Thymus (tissue), 11 donors: ENCODE measurements around the gene NFAT5. TPM values are rescaled to one million over a fixed set of nuclear protein-coding genes. Genes with fewer than 3 reads are reported as not detected.

ENCODE experiments used
- DNase-seq, 9 donors: peaks; one replicate each; pipeline ENCODE4 v3.0.0-alpha.2; 2013; ENCODE audit warnings: low spot score in 9 of 9, low read depth in 6 of 9, missing footprints in 1 of 9
- H3K27ac ChIP-seq, 2 donors: one replicate each; pipeline ENCODE4 v1.5.1; 2013; ENCODE audit warnings: control low read depth in 1 of 2, low read depth in 1 of 2, low read length in 1 of 2, mild to moderate bottlenecking in 1 of 2, moderate library complexity in 1 of 2
- H3K27me3 ChIP-seq, 2 donors: one replicate each; pipeline ENCODE4 v1.5.1; 2013; ENCODE audit warnings: low read length in 1 of 2; ENCODE audit not compliant: control insufficient read depth in 2 of 2, insufficient read depth in 1 of 2
- H3K36me3 ChIP-seq, 2 donors: one replicate each; pipeline ENCODE4 v1.5.1; 2013; ENCODE audit warnings: low read length in 1 of 2, mild to moderate bottlenecking in 1 of 2, moderate library complexity in 1 of 2; ENCODE audit not compliant: control insufficient read depth in 2 of 2, insufficient read depth in 2 of 2
- H3K4me1 ChIP-seq, 2 donors: one replicate each; pipeline ENCODE4 v1.5.1; 2013; ENCODE audit warnings: low read length in 2 of 2; ENCODE audit not compliant: control insufficient read depth in 2 of 2, insufficient read depth in 2 of 2
- H3K4me3 ChIP-seq, 2 donors: one replicate each; pipeline ENCODE4 v1.5.1; 2013; ENCODE audit warnings: low read length in 2 of 2, control low read depth in 1 of 2, mild to moderate bottlenecking in 1 of 2
- H3K9me3 ChIP-seq, 2 donors: one replicate each; pipeline ENCODE4 v1.5.1; 2013; ENCODE audit warnings: low read length in 1 of 2, mild to moderate bottlenecking in 1 of 2; ENCODE audit not compliant: control insufficient read depth in 2 of 2, insufficient read depth in 1 of 2
- WGBS: extraction: QIAGEN DNeasy Blood & Tissue Kit; methylation state at CpG from one replicate; pipeline ENCODE4 v1.1.7; 2013; 5-methylcytosine and 5-hydroxymethylcytosine counted together
- polyA plus RNA-seq: library from polyadenylated mRNA; stranded (reverse); fragments of 200-250 nt; gene quantifications from one replicate; pipeline ENCODE4 v1.2.3, GENCODE V29; 2013
- total RNA-seq: library from RNA; stranded (reverse); fragments of 120-200 nt; gene quantifications from one replicate; pipeline ENCODE4 v1.2.4, GENCODE V29; 2013
- donor health status: healthy.

NFAT5 gene
- total and polyA plus RNA-seq, 2 donors: 4.5 to 8.9 TPM

DNA sequence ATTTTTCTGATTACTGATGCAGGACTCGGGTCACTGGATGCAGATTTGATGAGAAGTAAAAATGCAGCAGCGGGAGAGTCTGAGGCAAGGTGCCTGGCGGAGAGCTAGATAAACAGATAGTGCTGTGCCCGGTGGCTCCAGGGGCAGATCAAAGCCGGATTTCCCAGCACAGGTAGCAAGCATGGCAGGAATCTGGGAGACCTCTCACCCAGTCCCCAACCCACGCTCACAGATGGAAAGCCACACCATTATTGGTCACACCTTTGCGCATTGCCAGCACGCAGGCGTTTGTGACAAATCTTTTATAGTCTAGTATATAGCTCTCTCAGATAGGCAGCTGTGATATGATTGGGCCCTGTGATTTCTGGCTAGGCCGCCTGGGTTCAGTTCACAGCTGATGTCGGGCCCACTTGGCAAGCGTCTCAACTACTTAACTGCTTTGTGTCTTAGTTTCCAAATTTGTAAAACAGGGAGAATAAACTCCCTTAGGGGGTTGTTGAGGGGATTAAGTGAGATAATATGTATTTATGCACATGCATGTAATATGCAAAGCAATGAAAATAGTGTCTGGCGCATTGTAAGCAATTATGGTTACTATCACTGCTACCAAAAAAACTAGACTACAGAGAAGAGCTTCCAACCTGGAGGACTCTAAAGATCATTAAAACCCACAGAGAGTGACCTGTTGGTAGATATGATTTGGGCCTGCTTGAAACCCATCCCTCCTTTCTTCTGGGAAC is 42.0 kb upstream of the NFAT5 start:
- H3K27me3 ChIP-seq: no peaks in the 10 kb centered on the region
- no peak overlapping the region for H3K4me3 ChIP-seq
- WGBS: 98% methylated on average over 13 of the region's 13 CpGs
- H3K4me1 ChIP-seq: peaks cover 0 to 3% of the 10 kb centered on the region in 2 donors
- peaks cover 0 to 1% of the 10 kb centered on the region in 2 donors for H3K9me3 ChIP-seq
- H3K27ac ChIP-seq: no peak overlapping the region
- no peak for DNase-seq
- no peaks in the 10 kb centered on the region for H3K36me3 ChIP-seq

DNA sequence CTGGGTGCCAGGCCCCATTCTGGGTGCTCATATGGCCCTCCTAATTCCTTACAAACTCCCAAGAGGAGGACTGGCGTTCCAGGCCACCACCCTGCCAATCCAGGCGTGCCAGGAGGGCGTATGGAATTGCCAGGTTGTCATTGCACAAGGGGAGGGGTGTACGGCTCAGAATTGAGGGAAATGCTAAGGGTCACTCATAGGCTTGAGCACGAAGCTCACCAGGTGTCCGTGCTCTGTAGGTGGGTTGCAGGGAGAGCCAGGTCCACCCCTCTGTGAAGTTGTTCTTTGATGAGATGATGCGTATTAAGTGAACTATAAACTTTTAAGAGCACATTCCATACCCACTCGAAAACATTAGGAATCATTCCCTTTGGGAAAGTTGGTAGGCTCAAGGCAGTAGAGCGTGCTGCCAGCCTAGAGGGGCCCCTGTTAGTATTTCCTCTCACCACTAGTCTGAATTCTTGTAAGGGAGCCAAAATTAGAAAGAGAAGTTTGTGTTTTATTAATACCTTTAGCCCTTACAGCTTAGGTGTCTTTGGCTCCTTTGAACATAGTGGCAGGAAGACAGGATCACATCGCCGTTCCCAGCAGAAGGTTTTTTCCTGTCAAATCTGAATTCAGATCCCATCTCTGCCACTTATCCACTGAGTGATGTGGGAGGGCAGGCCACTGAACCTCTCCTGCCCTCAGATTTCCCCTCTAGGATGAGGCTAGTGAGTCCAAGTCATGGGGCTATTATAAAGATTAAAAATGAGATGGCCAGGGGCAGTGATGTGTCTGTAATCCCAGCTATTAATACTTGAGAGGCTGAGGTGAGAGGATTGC is 38.7 kb upstream of the NFAT5 start:
- no peak overlapping the region for H3K4me3 ChIP-seq
- peaks cover 0 to 3% of the 10 kb centered on the region in 2 donors for H3K4me1 ChIP-seq
- no peak overlapping the region for H3K27ac ChIP-seq
- no peak for DNase-seq
- WGBS: 96% methylated on average over 11 of the region's 11 CpGs
- H3K27me3 ChIP-seq: no peaks in the 10 kb centered on the region
- H3K36me3 ChIP-seq: no peaks in the 10 kb centered on the region
- peaks cover 0 to 1% of the 10 kb centered on the region in 2 donors for H3K9me3 ChIP-seq

DNA sequence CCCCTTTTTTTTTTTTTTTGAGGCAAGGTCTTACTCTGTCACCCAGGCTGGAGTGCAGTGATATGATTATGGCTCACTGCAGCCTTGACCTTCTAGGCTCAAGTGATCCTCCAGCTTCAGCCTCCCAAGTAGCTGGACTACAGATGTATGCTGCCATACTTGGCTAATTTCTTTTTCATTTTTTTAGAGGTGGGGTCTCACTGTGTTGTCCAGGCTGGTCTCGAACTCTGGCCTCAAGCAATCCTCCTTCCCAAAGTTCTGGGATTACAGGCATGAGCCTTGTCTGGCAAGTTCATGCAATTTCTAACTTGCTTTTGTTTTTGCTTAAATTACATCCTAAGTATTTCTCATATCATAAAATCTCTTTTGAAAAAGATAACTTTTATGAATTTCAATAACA is 33.8 kb upstream of the NFAT5 start:
- Histone ChIP-seq H3K27me3 (no peaks in the 10 kb centered on the region), H3K4me3 (no peak overlapping the region), H3K9me3 (no peaks in the 10 kb centered on the region), H3K27ac (no peak overlapping the region), H3K4me1 (peaks cover 0 to 3% of the 10 kb centered on the region in 2 donors), H3K36me3 (no peaks in the 10 kb centered on the region)
- DNase-seq: no peak
- WGBS: 89% methylated on average over 1 of the region's 1 CpG

DNA sequence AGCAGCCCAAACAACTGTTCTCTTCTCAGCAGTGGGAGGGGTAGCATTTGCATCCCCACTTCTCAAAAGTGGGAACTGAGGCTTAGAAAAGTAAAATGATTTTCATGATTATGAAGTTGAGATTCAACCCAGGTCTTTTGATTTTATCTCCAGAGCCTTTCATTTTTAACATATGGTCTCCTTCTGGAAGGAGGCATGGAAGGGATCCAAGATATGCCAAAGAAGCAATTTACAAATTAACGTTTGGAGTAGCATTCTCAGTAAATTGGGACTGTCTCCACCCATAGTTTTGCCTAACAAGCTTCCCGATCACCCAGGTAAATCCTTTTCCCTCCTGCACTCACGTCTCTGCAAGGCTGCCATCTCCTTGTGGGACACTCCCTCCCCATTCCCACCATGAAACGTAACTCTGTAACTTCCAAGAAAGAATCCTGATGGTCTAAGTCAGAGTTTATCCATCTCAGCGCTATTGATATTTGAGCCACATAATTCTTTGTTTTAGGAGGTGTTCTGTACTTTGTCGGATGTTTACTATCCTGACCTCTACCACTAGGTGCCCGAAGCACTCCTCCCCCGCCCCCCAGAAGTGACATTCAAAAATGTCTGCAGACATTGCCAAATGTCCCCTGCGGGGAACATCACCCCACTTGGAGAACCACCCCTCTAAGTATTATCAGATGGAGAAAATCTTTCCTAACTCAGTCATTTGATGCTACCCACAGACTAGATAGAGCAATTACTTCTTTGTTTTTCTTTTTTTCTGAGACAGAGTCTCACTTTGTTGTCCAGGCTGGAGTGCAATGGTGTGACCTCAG is 32.9 kb upstream of the NFAT5 start:
- DNase-seq: no peak
- H3K27ac ChIP-seq: no peak overlapping the region
- 91% methylated on average over 8 of the region's 9 CpGs for WGBS
- no peaks in the 10 kb centered on the region for H3K27me3 ChIP-seq
- H3K9me3 ChIP-seq: no peaks in the 10 kb centered on the region
- H3K4me3 ChIP-seq: no peak overlapping the region
- H3K36me3 ChIP-seq: no peaks in the 10 kb centered on the region
- peaks cover 0 to 3% of the 10 kb centered on the region in 2 donors for H3K4me1 ChIP-seq

DNA sequence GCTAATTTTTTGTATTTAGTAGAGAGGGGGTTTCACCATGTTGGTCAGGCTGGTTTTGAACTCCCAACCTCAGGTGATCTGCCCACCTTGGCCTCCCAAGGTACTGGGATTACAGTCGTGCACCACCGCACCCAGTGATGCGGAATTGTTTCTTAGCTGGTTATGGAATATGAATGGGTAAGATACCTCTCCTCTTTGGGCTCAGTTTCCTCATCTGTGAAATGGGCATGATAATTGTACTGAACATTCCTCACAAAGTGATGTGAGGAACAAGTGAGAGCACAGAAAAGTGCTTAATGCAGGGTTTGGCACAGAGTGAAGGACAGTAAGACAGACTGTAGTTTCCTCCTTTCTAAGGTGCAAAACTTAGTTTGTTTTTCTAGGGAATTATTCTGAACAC is 31.0 kb upstream of the NFAT5 start:
- WGBS: 98% methylated on average over 3 of the region's 3 CpGs
- DNase-seq: no peak
- no peaks in the 10 kb centered on the region for H3K9me3 ChIP-seq
- H3K27me3 ChIP-seq: no peaks in the 10 kb centered on the region
- no peak overlapping the region for H3K27ac ChIP-seq
- no peak overlapping the region for H3K4me3 ChIP-seq
- peaks cover 0 to 3% of the 10 kb centered on the region in 2 donors for H3K4me1 ChIP-seq
- no peaks in the 10 kb centered on the region for H3K36me3 ChIP-seq

DNA sequence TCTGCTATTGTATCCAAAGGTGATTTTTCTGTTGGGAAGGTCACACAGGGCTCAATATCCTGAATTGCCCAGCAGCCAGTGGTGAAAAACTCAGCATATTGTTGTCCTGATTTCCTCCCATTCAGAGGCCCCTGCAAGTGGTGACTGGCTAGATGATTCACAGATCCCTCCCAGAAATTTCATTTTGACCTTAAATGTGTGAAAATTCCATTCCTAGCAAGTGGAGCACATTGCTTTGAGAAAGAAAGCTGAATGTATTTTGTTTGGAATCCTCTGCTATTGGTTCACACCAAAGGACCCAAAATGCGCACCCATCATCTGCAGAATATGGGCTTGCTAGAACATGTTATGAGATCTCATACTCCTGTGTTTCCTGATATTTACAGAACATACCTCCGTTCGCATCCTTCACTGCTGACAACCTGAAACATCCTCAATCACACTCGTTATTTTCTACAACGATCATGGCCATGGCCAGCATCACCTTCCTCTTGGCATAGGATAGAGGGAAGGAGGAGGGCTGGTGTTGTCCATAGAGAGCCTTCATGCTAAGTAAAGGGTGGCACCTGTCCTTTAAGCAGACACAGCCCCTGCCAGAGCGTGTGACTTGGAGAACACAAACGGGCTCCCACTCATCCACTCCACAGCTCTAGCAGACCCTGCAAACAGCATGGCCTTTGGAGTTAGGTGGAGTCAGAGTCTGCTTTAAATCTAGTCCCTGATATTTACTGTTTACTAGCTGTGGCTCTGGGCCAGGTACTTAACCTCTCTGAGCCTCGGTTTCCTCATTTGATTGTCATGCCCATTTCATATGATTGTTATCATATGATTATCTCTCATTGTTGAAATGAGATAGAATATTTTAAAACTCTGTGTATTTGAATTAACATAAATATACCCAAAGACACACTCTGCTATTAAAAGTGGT is 30.4 kb upstream of the NFAT5 start:
- 93% methylated on average over 8 of the region's 8 CpGs for WGBS
- Histone ChIP-seq H3K9me3 (no peaks in the 10 kb centered on the region), H3K4me3 (no peak overlapping the region), H3K4me1 (peaks cover 0 to 3% of the 10 kb centered on the region in 2 donors), H3K27ac (no peak overlapping the region), H3K27me3 (no peaks in the 10 kb centered on the region), H3K36me3 (no peaks in the 10 kb centered on the region)
- no peak for DNase-seq

DNA sequence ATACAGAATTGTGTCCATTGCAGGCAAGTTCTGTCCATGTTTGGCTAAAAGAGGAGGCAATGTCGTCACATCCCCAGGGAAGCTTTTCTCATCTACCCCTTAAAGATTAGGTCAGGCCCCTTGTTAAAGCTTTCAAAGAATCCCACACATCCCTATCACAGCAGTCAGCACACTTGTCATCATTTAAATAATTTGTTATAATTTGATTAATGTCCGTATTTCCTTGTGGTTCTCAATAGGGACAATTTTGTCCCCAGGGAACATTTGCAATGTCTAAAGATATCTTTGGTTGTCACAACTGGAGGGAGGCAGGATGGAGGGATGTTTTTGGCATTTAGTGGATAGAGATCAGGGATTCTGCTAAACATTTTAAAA is 28.1 kb upstream of the NFAT5 start:
- no peaks in the 10 kb centered on the region for H3K27me3 ChIP-seq
- WGBS: 96% methylated on average over 2 of the region's 2 CpGs
- H3K4me1 ChIP-seq: no peaks in the 10 kb centered on the region
- H3K4me3 ChIP-seq: no peak overlapping the region
- no peak overlapping the region for H3K27ac ChIP-seq
- no peak for DNase-seq
- no peaks in the 10 kb centered on the region for H3K9me3 ChIP-seq
- H3K36me3 ChIP-seq: no peaks in the 10 kb centered on the region

DNA sequence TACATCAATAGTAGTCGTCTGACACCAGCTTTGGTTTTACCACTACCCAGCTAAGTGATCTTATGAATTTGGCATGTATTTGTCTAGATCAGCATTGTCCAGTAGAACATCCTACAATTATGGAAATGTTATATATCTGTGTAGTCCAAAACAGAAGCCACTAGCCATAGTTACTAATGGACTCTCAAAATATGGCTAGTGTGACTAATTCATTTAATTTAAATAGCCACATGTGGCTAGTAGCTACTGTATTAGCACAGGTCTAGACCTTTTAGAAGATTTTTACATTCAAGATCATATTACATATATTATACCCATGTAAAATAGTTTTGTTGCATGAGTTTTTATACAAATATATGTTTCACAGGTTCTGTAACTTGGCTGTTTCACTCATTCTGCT is 27.0 kb upstream of the NFAT5 start:
- Histone ChIP-seq H3K27me3 (no peaks in the 10 kb centered on the region), H3K4me1 (no peaks in the 10 kb centered on the region), H3K4me3 (no peak overlapping the region), H3K27ac (no peak overlapping the region), H3K9me3 (no peaks in the 10 kb centered on the region), H3K36me3 (no peaks in the 10 kb centered on the region)
- WGBS: 97% methylated on average over 1 of the region's 1 CpG
- no peak for DNase-seq
